GM21717 (cell line): ENCODE measurements around the gene ZNF584.
A peak's percentile ranks its signal among the peaks of the same experiment; 100 is the strongest.
"Not testable (repeated sequence)": the region's sequence is repeated elsewhere in the genome, so short reads cannot be mapped to it uniquely, and the experiment has no call there.

Source experiments
- ATAC-seq: cut with Tn5 transposase; IDR thresholded peaks from one replicate; pipeline ENCODE4 v1.9.1; 2021; ENCODE audit warnings: mild to moderate bottlenecking, moderate library complexity; ENCODE audit not compliant: unreplicated experiment

Gene ZNF584

DNA sequence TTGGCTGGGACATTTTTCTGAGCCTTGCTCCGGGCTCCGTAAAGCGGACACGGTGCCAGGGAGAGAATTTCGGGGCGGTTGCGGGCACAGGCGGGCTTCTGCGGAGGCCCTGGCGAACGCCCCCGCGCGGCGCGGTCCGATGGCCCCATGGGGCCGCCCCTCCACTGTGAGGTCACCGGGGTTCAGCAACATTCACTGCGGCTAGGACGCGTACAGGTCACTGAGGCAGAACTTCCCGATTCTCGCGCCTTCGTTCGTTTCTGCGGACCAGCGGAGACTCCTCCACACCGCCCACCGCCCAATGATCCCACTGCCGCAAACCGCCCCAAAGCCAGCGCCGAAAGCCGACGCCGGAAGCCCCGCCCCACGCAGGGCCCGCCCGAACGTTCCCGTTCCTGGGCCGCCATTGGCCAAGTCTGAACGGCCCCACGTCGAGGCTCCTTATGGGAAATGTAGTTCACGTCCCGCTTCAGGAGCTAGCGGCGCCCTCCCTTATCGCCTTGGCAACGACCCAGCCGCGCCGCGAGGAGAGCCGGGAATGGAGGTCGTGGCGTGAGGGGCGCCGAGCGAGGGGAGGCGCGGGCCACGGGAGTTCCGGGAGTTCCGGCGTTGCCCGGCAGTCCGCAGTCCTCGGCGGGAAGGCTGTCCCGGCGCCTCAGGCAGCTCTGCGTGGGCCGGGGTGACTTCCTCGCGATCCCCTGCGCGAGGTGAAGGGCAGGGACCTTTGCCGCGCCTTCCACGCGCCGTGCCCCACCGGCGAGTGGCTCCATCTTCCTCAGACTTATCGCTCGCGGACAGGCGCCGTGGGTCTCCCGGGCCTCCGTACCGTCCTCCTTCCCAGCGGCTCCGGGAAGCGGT, at the start of gene ZNF584:
Gene ZNF584, plus strand, starts transcription at position 498 of the 858 bp plus-strand sequence. CDS start 499 bp downstream, outside the sequence.
- ATAC-seq: peak; percentile 79

DNA sequence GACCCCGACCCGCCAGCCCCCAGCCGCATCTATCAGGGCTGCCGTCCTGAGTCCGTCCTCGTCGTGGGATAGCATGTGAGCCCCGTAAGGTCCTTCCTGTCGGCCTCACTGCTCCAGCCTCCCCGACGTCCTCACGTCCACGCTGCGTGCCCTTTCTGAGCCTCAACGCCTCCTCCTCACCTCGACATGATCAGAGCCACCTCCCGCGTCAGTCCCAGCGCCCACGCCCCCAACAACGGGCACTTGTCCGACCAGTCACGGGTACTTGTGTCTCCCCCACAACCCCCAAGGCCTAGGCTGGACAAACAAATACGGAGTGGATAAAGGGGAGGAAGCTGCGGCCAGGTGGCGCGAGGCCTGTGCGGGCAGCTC, 46.6 kb upstream of the ZNF584 start:
- ATAC-seq: no peak

DNA sequence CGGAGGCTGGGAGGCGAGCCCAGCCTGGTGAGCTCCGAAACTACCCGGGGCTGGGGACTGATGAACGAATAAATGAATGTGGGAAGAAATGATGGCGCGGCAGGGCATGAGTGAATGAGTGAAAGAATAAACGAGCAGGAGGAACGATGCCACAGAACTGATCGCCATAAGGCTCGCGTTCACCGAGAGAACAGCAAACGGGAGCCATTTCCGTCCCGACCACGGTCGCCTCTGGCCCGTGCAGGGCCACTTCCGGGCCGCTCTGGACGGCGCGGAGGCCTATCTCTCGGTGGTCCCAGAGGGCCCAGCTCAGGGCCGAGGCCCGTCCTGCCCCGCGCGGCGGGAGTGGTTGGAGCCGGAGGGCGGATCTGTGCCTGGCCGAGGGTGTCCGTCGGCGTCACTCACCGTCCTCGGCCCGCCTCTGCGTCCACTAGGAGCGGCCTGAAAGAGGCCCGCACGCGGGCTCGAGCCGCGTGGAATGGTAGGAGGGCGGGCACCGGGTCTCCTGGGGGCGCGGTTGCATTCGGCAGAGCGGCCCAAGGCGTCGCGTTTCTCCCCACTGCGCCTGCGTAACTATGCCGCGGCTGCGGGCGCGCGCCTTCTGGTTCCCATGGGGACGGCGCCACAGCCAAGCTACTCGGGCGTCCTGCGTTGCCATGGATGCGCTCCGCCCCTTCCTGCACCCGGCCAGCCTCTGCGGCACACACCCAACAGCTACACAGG, 46.0 kb upstream of the ZNF584 start, which contains the start of gene ZNF497:
Gene ZNF497, minus strand, starts transcription at position 480 of the 723 bp plus-strand sequence. CDS start 5,116 bp downstream, outside the sequence.
- ATAC-seq: peak; percentile 81

DNA sequence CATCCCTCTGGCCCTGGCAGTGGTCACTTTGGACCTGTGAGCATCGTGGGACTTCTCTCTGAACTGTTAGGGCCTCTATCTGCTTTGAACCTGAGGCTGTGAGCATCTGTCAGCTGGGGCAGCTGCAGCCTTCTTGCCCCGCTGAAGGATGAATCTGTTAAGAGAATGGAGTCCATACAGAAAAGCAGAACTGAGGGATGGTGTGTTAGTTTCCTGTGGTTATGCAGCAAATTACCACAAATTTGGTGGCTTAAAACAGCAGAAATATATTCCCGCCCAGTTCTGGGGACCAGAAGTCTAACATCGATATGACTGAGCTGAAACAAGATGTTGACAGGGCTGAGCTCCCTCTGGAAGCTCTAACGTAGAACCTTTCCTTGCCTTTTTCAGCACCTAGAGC, 44.3 kb upstream of the ZNF584 start:
- ATAC-seq: no peak

DNA sequence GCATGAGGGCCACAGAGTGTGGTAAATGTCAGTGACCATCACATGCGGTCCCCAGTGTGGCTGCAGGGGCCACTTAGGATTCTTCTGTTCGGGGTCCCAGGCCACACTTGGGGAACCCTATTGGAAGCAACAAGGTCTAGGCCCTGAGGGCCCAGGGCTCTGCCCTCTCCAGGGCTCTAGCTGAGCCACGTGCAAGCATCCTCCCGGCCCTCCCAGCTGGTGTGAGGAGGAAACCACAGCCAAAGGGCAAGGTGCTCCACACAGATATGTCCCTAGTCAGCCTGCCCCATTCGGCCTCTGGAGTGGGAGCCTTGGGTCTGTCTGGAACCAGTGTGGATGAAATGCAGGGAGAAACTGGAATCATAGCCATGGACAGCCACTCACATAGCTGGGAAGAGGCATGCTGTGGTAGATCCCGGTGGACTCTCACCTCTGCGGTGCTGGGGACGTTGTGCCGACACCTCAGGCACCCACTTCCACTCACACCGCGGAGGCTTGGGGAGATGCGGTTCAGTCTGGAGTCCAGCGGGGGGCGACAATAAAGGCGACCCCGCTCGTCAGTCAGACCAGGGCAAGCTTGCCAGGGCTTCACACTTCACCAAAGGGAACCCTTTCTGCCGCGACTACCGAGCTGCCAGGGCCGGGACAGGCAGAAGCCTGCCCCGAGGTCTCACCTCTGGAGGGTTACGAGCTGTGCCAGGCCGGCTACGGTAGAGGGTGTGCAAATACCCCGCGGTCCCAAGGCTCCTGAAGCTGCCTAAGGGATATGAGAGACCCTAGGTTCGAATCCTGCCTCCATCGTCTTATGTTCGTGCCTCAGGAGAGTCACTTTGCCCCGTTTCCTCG, 41.6 kb upstream of the ZNF584 start:
- ATAC-seq: no peak

DNA sequence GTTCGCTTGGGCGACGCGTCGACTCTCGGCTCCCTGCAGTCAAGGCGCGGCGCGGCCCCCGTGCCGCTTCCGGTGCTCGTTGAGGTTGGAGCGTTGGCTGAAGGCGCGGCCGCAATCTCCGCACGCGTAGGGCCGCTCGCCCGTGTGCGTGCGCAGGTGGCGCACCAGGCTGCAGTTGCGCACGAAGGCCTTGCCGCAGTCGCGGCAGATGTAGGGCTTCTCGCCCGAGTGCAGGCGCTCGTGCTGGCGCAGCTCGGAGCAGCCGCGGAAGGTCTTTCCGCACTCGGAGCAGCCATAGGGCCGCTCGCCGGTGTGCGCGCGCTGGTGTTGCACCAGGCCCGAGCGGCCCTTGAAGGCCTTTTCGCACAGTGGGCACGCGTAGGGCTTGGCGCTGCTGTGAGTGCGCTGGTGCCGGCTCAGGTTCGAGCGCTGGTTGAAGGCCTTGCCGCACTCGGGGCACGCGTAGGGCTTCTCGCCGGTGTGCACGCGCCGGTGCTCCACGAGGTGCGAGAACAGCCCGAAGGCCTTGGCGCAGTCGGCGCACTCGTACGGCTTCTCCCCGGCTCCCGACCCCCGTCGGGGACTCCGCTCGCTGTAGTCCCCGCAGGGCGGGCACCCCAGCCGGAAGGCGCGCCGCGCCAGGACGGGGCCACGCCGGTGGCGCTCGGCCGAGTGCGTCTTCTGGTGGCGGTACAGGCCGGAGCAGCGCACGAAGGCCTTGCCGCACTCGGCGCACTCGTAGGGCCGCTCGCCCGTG, 40.6 kb upstream of the ZNF584 start:
- no peak for ATAC-seq

DNA sequence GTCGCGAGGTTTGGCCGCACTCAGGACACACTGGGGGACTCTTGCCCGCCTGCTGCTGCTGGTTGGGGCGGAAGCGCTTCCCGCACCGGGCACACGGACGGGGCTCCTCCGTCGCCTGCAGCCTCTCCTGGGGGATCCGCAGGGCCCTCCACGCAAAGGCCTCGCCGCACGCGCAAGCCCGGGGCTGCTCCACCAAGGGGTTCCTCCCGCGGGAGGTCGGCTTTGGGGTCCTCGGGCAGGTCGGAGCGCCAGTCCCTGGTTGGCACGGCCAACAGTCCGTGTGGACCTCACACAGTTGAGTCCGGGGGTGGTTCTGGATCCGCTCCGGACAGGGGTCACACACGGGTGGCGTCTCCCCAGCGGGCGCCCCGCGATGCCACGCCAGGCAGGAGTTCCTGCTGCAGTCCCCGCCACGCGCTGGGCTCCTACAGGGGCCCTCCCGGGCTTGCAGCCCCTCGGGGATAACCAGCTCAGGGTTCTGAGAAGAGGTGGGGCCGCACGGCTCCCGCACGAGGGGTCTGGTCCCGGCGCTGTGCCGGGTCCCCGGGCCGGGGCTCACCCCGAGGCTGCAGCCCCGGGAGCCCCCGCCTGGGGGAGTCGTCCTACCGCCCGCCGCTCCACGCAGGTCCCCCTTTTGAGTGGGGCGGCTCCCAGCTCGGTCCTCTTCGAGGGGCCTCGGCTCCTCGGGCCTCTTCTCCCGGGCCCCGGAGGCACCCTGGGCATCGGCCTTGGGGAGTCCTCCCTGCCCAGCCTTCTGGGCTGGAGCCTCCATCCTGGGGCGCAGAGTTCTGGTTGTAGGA, 39.7 kb upstream of the ZNF584 start:
- no peak for ATAC-seq

DNA sequence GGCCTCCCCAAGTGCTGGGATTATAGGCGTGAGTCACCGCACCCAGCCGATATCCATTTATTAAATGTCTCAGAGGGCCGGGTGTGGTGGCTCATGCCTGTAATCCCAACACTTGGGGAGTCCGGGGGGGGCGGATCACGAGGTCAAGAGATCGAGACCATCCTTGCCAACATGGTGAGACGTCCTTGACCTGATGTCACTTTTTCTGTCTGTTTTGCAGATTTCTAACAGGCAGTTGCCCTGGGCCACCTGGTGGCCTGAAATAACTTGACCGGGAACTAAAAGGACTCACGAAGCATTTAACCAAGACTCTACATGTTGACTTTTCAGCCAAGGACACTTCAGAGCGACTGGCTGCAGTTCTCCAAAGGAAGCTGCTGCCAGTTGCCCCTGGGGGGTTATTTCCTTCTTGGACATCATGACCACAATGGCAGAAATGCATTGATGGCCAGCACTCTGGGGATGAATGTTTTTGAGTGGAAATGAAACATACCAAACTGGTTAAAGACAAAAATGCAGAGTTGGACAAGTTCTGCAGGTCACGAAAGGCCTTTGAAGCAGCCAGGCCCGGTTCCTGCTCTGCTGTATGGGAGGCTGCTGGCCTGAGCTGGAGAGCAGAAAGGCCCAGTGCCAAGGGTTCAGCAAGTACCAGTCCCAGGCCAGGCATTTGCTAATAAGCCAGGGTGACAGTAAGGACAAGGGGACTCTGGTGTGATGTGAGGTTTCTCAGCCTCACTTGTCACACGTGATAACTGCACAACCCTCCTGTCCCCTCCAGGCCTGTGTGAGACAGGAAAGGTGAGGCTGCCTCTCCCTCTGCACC, 35.9 kb upstream of the ZNF584 start:
- ATAC-seq: no peak

DNA sequence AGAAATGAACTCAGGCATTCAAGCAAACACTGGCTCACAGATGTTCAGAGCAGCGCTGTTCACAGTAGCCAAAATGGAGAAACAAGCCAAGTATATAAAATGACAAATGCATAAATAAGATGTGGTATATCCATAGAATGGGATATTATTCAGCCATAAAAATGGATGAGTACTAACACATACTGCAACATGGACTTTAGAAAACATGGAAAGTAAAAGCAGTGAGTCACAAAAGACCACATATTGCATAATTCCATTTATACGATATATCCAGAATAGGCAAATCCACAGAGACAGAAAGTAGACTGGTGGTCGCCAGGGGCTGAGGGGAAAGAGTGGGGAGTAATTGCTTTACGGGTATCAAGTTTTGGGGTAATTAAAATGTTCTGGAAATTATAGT, 34.2 kb upstream of the ZNF584 start:
- ATAC-seq: no peak

DNA sequence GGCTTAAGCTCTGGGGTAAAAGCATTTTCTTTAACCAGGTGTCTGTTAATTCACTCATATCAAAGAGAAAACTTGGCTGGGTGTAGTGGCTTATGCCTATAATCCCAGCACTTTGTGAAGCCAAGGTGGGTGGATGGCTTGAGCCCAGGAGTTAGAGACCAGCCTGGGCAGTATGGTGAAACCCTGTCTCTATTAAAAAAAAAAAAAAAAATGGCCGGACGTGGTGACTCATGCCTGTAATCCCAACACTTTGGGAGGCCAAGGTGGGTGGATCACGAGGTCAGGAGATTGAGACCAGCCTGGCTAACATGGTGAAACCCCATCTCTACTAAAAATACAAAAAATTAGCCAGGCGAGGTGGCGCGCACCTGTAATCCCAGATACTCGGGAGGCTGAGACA, 31.7 kb upstream of the ZNF584 start:
- not testable (repeated sequence) for ATAC-seq

DNA sequence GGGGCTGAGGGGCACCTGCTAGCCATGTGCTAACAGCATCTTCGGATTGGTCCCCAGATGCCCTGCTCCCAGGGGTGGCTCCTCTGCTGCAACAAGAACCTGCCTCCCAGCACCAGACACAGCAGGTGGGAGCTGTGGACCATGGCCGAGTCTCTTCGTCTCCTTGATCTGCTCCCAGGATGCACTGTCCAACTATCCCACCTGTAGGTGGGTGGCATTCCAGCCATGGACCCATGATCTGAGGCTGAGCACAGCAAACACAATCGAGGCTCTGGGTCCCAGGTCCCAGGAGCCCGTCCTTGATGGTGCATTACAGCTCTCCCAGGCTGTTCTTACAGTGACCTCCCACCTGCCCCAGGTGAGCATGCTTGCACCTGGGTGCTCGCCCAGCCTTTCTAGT, 29.2 kb upstream of the ZNF584 start:
- no peak for ATAC-seq

DNA sequence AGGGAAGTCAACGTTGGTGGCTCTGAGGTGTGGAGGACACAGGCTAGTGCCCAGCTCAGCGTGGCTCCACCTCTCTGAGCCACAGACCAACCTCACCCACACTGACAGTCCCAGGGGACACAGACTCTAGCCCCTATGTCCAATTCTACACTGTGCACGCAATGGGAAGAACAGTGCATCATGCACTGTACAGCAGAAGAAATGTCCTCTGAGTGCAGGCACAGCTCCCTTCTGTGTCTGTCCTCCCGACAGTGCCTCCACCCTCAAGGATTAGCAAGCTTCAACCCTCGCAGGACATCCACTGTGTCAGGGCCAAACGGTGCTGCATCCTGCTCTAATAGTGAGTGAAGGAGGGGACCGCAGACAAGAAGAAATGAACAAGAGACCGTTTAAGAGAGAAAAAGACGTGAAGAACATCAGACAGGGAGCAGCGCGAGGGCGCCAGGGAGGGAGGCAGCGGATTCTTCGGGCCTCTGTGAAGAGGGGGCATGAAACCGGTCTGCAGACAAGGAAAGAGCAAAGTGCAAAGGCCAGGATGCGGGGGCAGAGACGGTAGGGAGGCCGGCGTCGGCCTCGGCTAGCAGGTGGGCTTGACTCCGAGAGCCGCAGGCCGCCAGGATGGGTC, 28.3 kb upstream of the ZNF584 start:
- no peak for ATAC-seq

DNA sequence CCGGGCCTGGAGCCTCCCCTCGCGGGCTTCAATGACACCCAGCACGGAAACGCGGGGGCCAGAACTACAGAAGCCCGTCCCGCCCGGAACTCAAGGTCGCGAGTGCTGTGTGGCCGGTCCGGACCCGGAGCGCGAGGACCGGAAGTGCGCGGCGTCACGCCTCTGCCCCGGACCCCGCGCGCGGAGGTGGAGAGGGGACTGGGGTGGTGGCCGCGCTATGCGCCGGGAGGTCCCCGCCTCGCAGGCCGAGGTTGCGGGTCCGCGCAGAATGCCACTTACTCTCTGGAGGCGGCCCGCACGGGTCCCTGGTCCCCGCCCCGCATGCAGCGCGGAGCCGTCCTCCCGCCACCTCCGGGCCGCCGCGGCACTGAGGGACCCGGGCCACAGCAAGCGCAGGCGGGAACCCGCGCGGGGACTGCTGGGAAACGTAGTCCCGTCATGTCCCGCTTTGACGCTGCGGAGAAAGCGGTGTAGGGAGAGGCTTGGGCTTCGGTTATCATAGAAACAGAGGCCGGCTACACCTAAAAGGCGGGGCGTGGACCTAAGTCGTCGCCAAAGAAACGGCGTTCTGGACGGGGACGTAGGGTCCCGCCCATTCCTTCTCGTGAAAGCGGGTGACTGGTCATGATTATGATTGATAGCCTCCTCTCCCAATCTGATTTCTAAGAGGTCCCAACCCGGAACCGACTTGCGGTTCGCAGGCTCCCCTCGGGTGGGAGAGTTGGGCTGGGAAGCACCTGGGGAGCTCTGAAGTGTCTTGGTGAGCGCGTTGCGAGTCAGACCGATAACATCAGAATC, 27.6 kb upstream of the ZNF584 start, which contains the start of gene ZNF837:
Gene ZNF837, minus strand, starts transcription at position 369 of the 798 bp plus-strand sequence. CDS start 11,698 bp downstream, outside the sequence.
- peak; percentile 65 for ATAC-seq

DNA sequence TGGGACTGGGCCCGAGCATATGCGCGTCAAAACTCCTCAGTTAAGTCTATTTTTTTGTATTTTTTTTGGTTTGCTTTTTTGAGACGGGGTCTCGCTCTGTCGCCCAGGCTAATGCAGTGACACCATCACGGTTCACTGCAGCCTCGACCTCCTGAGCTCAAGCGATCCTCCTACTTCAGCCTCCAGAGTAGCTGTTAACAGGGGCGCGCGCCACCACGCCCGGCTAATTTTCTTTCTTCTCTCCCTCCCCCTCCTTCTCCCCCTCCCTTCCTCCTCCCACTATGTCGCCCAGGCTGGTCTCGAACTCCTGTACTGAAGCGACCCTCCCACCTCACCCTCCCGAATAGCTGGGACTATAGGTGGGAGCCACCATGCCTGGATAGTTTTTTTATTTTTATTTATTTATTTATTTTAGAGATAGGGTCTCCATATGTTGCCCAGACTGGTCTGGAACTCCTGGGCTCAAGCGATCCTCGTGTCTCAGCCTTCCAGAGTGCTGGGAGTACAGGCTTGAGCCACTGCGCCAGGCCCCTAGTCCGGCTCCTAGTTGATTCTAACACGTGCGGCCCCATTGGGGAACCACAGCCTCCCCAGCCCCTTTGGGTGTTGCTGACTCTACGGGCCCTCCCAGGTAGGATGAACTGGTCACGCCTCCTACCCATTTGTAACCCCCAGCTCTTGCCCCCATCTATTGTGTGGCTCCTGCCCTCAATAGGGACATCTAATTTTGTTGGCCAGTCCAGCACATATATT, 26.8 kb upstream of the ZNF584 start:
- ATAC-seq: no peak

DNA sequence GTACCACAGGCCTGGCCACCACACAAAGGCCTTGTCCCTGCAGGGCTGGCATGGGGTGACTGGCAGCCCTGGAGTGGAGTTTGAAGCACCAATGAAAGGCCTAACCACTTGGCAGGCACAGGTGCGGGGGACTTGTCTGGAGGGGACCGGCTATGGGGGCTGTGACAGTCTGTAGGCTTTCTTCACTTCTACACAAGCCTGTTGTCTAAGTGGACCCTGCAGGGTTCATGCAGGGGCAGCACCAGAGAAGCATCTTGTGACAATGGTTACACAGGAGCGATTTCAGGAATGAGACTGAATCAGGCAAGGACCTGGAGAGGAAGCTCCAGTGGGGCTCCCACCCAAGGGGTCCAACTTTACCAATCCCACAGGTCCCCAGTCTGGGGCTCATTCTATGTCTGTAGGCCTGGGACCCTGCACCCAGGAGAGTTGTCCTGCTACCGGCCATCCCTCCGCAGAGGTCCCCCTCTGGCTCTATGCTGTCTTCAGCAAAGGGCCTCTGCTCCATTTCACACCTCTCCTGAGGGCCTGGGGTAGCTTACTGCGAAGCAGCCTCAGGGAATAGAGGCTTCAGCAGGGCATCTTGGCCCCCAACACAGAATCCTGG, 25.3 kb upstream of the ZNF584 start:
- ATAC-seq: no peak

DNA sequence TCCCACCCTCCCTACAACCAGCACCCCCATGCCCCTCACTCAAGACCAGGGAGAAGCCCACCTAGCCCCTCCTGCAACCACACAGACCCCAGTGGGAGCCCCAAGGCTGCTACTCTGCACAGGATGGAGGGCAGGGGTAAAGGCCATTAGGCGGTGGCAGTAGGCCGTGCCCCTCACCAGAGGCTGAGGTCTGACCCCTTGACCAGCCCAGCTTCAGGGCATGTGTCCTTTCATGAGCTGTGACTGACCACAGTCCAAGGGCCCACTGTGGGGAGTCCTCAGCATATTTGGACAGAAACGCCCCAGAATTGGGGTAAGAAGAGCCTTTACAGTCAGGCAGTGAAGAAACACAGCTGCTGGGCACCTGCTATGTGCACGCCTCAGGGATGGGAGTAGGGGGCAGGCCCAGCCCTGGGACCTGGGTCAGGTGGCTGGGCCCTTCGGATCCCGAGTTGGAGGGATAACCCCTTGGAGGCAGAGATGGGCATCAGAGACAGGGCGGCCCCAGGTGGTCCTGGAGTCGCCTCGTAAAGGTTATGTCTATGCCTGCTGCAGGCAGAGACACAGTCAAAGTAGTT, 23.0 kb upstream of the ZNF584 start:
- ATAC-seq: no peak
